ENCODE measurements around the gene FBLN2.

Gene FBLN2

DNA sequence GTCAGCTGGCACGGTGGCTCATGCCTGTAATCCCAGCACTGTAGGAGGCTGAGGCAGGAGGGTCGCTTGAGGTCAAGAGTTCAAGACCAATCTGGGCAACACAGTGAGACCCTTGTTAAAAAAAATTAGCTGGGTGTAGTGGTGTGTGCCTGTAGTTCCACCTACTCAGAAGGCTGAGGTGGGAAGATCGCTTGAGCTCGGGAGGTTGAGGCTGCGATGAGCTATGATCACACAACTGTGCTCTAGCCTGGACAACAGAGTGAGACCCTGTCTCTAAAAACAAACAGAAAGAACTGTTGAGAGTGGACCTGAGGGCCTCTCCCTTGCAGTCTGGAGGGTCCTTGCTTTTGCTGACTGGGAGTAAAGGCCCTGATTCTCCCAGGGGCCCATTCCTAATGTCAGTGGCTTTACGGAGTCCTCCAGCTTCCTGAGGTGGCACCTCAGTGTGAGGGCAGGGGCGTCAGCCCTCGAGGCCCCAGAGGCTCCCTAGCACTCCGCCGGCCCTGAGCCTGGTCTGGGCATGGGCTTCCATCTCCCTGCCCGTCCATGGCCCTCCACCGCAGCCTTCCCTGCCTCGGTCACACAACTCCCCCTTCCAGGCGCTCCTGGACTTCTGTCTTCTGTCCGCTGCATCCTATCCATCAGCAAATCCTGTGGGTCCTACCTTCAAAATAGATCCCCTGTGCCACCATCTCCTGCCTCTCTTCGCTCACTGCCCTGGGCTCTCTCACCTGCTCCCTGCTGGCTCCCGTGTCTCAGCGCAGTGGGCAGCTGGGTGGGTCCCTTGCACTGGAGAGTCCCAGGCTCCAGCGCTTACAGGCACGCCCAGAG is 19.0 kb downstream of the FBLN2 start:
- DNase-seq (ENCODE audit: low spot score): no peak

DNA sequence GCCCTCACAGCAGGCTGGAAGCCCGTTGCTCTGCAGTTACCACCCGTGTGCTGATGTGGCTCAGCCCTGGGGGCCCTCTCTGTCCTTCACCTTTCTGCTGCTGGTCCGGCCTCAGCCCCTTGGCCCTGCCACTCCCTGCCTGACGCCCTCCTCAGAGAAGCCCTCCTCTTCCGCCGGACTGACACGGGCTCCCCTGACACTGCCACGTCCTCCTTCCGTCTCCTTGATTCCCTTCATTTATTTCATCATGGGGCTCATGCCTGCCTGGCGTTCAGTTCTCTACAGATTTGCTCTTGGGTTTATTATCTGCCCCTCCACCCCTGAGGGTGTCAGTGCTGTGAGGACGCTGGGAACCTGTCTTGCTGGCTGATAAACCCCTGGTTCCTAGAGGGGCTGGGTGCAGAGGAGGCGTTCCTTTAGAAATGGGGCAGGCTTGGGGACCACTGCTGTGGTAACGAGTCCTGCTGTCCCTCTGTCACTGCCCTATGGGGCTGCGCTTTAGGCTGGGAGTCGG is 19.6 kb downstream of the FBLN2 start:
- no peak for DNase-seq (ENCODE audit: low spot score)

DNA sequence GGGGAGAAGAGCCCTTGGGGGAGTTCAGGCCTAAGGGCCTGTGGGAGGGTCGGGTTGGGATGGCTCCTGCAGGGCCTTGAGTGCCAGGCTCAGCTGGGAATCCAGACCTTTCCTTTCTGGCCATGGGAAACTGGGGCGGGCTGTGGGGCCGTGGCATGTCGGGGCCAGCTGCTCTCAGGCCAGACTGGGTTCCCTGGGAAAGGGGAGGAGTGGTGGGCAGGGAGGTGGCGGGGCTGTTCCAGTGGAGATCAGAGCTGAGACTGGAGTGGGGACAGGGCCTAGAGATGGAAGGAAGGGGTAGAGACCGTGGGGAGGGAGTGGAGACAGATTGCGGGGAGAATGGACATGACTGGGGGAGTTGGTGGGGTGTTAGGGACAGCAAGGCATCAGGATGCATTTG is 20.3 kb downstream of the FBLN2 start:
- DNase-seq (ENCODE audit: low spot score): no peak

DNA sequence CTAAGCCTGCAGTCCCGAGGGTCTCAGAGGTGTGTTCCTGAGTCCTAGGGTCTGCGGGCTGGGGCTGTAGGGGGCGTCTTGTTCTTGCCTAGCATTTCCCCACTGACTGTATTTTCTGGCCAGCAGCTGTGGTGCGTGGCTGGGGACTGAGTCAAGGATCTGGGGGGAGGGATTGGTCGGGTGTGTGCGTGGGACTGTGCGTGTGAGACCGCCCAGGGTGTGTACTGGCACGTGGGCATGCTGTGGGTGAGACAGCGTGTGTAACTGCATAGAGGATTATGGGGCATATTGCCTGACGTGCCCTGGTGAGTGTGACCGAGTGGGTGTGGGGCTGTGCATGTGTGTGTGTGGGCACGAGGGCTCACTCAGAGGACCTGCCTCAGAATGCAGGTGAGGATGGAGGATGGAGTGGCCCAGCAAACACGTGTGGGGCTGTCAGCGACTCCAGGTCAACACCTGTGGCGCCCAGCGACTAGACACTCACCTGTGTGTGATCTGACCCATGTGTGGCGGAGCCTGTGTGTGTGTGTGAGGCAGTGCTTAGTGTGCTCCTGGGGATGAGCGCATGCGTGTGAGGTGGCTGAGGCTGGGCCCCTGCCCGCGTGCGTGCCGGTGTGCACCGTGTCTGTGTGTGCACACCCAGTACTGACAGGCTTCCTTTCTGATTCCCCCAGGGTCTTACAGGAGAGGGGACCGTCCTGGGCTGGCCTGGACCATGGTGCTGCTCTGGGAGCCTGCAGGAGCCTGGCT is 20.9 kb downstream of the FBLN2 start:
- DNase-seq (ENCODE audit: low spot score): no peak

DNA sequence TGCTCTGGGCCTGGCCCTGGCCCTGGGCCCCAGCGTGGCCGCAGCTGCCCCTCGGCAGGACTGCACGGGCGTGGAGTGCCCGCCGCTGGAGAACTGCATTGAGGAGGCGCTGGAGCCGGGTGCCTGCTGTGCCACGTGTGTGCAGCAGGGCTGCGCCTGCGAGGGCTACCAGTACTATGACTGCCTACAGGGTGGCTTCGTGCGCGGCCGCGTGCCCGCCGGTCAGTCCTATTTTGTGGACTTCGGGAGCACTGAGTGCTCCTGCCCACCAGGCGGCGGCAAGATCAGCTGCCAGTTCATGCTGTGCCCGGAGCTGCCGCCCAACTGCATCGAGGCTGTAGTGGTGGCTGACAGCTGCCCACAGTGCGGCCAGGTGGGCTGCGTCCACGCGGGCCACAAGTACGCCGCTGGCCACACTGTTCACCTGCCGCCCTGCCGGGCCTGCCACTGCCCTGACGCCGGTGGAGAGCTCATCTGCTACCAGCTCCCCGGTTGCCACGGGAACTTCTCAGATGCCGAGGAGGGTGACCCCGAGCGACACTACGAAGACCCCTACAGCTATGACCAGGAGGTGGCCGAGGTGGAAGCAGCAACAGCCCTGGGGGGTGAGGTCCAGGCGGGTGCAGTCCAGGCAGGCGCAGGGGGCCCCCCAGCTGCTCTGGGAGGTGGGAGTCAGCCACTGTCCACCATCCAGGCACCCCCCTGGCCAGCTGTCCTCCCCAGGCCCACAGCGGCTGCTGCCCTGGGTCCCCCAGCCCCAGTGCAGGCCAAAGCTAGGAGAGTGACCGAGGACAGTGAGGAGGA is 21.7 kb downstream of the FBLN2 start:
- no peak for DNase-seq (ENCODE audit: low spot score)

DNA sequence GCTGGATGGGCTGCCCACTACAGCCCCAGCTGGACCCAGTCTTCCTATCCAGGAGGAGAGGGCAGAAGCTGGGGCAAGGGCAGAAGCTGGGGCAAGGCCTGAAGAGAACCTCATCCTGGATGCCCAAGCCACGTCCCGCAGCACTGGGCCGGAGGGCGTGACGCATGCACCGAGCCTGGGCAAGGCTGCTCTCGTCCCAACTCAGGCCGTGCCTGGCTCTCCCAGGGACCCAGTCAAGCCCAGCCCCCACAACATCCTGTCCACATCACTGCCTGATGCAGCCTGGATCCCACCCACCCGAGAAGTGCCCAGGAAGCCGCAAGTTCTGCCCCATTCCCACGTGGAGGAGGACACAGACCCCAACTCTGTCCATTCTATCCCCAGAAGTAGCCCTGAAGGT is 22.3 kb downstream of the FBLN2 start:
- no peak for DNase-seq (ENCODE audit: low spot score)

DNA sequence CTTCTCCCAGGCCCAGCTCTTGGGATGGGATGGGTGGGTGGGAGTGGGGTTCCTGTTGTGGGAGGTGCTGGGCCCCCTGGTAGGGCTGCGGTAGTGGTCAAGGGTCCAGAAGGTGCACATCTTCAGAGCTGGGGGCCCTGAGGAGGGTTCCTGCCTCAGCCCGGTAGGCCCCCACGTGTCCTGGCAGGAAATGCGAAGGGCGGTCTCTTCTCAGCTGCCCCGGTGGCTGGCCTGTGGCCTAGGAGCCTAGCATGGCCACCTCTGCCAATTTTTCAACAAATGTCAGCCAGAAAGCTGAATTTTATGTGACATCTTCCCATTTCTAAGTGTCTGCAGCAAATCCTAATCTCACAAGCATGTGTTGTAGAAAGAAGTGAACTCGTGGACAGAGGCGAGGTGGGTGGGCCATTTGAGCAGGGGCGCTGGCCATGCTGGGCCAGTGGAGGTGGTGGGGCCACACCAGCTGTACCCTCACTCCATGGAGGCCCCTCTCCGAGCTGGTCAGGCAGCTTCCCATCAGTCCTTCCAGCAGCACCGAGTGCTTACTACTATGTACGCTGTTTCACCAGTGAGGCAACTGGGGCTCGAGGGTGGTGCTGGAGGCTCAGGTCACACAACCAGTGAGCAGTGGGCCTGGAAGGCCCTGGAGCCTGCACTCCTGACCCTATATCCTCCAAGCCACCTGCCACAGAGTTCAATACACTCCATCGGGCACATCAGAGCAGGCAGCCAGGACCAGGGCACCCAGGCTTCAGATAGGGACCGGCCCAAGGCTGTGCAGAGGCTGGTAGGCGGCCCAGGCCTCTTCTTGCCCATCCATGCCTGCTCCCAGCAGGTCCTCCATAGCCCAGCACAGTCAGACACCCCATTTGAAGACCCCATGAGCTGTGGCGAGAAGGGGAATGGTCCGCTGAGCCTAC is 23.2 kb downstream of the FBLN2 start:
- DNase-seq (ENCODE audit: low spot score): no peak

DNA sequence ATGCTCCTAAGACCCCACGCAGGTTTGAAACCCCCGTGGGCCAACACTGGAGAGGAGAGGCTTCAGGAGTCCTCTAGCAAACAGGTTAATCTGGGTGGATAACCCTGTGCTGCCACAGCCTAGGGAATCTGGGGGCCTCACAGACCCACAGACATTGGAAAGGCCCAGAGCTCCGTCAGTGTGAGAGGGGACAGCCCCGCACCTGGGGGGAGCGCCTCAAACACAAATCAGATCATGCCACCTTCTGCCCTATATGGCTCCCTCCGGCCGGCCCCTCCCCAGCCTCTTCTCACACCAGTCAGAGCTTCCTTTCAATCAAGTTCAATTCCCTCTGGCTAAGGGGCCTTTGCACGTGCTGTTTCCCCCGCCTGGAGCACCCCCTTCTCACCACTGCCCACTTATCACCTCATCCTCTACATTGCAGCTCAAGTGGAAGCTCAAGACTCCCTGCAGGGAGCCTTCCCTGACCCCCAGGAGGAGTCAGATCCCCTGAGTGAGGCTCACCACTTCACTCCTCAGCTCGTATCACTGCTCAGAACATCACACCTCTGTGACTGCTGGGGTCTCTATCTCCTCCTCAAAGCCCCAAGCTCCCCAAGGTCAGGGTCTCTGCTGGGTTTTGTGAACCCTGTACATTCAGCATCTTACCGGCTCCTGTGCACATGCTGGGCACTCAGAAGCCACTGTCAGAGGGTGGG is 24.1 kb downstream of the FBLN2 start:
- DNase-seq (ENCODE audit: low spot score): no peak

DNA sequence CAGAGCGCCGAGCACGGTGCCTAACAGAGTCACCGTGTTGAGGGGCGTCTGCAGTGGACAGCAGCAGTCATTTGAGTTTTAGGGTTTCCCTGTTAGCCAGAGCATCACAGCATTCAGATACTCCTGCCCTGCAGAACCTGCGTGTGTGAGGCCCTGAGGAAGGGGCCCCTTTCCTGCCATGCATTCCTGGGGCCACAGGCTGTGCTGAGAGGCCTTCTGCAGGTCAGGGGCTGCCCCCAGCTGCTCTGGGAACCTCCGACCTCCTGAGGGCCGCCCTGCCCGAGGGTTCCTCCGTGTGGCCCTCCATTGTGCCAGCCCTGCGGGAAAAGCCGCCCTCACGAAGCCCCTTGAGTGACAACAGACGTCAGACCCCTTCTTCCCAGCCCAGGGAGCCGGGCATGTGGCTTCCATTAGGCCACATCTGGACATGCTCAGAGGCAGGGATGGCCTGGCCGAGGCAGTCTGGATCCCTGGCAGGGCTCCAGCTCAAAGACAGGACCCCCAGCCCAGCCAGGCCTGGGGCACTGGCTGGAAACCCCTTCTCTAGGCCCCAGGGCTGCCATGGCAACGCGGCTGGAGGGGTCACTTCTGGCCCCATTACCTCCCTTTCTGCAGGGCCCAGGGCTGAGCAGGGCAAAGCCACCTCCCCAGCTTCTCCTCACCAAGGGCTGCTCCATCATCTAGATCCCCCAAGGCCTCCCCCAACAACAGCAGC is 25.3 kb downstream of the FBLN2 start:
- DNase-seq (ENCODE audit: low spot score): no peak

DNA sequence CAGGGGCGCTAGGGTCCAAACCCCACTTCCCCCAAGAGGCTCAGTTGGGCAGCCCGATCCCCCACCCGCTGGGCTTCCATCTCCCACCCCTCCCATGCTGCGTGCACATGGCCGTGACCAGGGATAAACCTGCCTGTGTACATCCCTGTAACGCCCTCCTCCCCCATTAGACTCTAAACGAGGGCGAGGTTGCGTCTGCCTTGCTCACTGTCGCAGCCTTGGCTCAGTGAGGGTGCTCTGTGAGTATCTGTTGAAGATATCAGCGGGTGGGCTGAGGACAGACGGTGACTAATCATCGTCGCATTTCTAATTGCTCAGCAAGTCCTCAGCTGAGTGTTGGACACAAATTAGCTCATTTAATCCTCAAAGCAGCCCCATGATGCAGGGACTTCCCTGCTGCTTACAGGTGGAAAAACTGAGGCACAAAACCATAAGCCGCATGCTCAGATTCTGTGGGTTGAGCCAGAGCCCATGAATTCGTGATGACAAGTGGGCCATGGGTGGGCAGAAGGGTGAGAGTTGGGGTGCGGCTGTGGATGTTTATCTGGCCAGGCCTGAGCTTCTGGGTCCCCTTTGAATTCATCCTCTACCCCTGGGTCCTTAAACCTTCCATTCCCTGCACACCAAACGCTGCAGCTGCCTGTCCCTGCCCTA is 26.0 kb downstream of the FBLN2 start:
- DNase-seq (ENCODE audit: low spot score): no peak

DNA sequence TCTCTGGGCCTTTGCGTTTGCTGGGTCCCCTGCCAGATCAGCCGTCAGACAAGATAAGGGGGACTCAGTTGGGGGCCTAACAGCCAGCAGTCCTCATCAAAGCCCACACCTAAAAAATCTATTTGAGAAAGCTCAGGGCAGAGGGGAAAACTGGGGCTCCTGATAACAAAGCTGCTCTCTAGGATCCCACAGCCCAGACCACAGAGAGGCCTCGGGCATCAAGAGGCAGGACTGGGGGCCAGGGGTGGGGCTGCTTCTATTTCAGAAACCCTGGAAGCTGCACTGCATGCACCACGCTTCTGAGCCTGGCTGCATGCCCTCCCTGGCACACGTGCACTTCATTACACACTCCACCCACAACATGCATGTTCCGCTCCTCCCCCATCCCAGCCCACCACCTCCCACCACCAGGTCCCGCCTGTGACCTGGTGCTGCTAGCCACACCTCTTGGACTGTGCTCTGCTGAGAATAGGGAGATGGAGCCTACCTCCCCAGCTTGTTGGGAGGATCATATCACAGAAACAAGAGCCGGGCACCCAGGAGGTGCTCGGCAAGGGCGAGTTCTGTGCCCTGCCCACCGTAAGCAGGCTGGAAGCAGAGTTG is 26.6 kb downstream of the FBLN2 start:
- no peak for DNase-seq (ENCODE audit: low spot score)

DNA sequence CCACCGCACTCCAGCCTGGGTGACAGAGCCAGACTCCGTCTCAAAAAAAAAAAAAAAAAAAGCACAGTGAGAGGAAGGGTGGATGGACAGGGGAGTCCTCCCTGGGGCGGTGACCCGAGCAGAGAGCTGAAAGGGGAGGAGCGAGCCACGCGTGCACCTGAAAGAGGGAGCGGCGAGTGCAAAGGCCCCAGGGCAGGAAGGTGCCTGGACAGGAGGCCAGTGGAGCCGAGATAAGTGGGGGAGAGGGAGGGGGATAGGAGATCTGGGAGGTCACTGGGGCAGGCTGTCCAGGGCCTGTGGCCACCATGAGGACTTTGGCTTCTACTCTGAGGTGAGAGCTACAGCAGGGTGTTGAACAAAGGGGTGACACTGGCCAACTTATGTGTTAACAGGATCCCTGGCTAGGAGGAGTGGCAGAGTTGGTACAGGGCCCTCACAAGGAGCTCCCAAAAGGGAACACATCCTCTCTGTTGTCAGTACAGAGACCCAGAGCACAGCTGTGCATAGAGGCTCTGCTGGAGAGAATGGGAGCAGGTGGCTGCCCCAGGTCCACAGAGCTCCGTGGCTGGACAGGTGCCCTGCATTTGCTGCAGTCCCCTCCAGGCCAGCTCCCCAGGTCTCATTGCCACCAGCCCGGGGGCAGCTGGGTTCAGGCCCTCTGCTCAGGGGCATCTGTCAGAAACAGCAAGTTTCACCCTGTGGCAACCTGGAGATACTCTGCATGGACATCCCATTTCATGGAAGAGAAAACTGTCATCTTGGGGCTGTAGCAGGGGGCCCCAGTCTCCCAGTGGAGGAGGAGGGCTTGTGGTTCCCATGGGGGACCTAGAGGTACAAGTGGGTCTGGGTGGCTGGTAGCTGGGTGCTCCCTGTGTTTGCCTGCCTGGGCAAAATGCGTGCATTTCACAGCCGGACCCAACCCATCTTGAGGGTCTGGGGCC is 28.5 kb downstream of the FBLN2 start:
- DNase-seq (ENCODE audit: low spot score): no peak

DNA sequence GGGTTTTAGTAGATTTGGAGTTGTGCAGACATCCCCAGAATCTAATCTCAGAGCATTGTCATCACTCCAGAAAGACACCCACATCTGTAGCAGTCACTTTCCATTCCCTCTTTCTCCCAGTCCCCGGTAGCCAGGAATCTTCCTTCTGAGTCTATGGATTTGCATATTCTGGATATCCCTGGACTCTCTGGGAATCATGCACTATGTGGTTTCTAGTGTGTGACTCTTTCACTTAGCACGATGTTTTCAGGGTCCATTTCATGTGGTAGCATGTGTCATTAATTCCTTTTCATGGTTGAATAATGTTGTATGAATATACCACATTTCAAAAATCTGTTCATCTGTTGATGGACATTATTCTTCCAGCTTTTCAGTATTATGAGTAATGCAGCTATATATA is 29.3 kb downstream of the FBLN2 start:
- DNase-seq (ENCODE audit: low spot score): no peak

DNA sequence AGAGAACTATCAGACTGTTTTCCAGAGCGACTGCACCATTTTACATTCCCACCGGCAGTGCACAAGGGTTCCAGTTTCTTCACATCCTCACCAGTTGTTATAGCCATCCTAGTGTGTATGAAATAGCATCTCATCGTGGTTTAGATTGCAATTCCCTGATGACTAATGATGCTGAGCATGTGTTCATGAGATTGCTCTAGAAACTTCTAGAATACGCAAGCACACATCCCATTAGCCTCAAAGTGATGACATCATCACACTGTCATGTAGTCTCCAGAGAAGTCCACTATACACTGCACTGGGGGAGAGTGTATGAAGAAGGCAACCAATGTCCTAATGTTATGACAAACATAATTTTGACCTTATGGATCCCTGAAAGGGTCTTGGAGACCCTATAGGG is 30.1 kb downstream of the FBLN2 start:
- DNase-seq (ENCODE audit: low spot score): no peak

DNA sequence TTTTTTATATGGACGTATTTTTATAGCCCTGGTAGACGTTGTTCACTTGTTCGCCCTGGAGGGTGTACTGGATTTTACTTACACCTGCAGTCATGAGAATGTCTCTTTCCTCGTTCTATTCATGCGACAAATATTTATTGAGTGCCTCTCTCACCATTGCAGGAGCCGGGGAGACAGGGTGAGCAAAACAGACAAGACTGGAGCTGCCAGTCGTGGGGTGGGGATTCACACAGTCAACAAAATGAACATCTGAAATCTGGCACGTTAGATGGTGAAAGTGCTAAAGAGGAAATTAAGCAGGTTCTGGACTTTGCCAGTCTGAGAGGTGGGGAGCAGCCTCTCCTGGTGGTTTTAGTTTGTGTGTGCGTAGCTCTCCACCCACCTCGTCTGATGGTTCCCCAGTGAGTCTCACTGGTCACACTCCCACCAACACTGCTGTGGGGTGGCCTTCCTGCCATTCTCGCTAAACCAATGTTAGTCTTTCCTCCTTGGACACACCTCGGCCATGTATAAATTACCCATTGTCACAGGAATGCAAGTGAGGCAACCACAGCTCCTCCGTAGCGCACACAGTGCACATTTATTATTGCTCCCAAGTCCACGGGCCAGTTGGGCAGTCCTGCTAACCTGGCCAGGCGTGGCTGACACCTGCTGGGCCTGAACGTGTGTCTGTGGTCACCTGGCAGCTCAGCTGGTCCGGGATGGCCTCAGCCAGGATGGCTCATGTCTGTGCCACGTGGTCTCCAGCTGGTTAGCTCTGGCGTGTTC is 31.5 kb downstream of the FBLN2 start:
- DNase-seq (ENCODE audit: low spot score): no peak

DNA sequence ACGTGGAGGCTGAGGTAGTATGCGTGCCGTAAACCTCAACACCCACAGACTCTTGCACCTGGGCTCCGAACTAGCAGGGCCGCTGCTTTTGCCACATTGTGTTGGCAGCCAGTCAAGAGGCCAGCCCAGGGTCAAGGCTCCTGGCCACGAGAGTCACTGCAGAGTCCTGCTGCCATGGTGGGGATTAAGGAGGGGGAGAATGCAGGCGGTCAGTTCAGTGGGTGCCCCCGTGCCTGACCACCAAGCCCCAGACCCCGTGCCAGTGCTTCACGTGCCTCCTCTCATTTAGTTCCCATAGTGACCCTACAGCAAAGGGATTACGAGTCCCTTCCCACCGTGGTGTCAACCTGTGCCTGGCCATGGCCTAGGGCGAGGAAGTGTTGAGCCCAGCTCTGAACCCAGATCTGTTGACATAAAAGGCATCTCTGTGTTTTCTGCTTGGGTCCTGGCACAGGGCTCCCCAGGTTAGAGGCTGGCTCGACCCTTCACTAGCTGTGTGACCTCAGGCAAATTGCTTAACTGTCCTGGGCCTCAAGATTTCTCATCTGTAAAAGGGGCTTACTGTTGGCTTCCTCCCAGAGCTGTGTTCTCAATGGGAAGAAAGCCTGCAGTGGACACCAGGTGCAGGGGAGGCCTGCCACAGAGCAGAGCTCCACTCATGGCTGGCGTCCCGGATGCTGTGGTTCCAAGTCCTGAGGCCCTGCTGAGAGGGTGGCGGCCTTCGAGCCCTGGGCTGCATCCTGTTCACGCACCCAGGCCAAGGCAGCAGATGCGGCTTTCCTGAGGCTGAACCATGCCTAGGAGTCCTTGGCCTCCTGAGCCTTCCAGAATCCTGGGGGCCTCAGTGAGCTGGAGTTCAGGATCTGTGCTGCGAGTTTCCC is 32.8 kb downstream of the FBLN2 start:
- DNase-seq (ENCODE audit: low spot score): no peak
